Measurements from ENCODE around the gene NECTIN2. TPM values are rescaled to one million over a fixed set of nuclear protein-coding genes. Genes with fewer than 3 reads are reported as not detected.
"Not testable (repeated sequence)": the region's sequence is repeated elsewhere in the genome, so short reads cannot be mapped to it uniquely, and the experiment has no call there.

NECTIN2 gene
- total RNA-seq, 1 experiment from 2014 or later, result 115 TPM

GRCh38 chr19:44822670-44823372, 23.3 kb upstream of the NECTIN2 start:
- intact Hi-C loops (cut with micrococcal nuclease; ENCODE audit: unreplicated experiment), result no loop called here
- H3K79me2 ChIP-seq (ENCODE audit: low read depth), result no peaks in the 10 kb centered on the region
- H3K27ac ChIP-seq, result no peak overlapping the region
- no TSS peak for BruUV-seq (replicated peaks)
- H3K4me3 ChIP-seq, result no peak overlapping the region
- H3K36me3 ChIP-seq (ENCODE audit: low read depth), result no peaks in the 10 kb centered on the region
- ChIA-PET CTCF (no interaction called here), POLR2A (ENCODE audit: unreplicated experiment) (no interaction called here)
- no peaks in the 10 kb centered on the region for H3K4me1 ChIP-seq (replicated peaks; ENCODE audit: insufficient read depth)
- no peaks in the 10 kb centered on the region for H3K9me2 ChIP-seq (ENCODE audit: insufficient read depth)
- no peak overlapping the region for H3K4me2 ChIP-seq
- peaks cover 14% of the 10 kb centered on the region; the same call in 1 of the 2 replicates for H3F3A ChIP-seq (ENCODE audit: insufficient read depth, low read depth)
- no peaks in the 10 kb centered on the region for H3K9me3 ChIP-seq (ENCODE audit: insufficient read depth, low read depth)
- no peaks in the 10 kb centered on the region for H4K20me1 ChIP-seq (ENCODE audit: insufficient read depth)
- no peak for DNase-seq
- H2AFZ ChIP-seq, result no peak overlapping the region
- no peak for TF ChIP-seq EZH2 (IDR thresholded peaks at IDR 0.05; ENCODE audit: low read depth)
- TF ChIP-seq, protein P1, sequence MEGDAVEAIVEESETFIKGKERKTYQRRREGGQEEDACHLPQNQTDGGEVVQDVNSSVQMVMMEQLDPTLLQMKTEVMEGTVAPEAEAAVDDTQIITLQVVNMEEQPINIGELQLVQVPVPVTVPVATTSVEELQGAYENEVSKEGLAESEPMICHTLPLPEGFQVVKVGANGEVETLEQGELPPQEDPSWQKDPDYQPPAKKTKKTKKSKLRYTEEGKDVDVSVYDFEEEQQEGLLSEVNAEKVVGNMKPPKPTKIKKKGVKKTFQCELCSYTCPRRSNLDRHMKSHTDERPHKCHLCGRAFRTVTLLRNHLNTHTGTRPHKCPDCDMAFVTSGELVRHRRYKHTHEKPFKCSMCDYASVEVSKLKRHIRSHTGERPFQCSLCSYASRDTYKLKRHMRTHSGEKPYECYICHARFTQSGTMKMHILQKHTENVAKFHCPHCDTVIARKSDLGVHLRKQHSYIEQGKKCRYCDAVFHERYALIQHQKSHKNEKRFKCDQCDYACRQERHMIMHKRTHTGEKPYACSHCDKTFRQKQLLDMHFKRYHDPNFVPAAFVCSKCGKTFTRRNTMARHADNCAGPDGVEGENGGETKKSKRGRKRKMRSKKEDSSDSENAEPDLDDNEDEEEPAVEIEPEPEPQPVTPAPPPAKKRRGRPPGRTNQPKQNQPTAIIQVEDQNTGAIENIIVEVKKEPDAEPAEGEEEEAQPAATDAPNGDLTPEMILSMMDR (conservative IDR thresholded peaks at IDR 0.05), result no peak
- H3K27me3 ChIP-seq (ENCODE audit: insufficient read depth, low read depth), result no peaks in the 10 kb centered on the region; the same call in 1 of the 2 replicates

GRCh38 chr19:44823373-44823698, 22.8 kb upstream of the NECTIN2 start:
- intact Hi-C loops (cut with micrococcal nuclease; ENCODE audit: unreplicated experiment), result no loop called here
- Histone ChIP-seq H2AFZ (no peak overlapping the region), H3K9me2 (ENCODE audit: insufficient read depth) (no peaks in the 10 kb centered on the region), H3K36me3 (ENCODE audit: low read depth) (no peaks in the 10 kb centered on the region), H3K4me2 (no peak overlapping the region), H3F3A (ENCODE audit: insufficient read depth, low read depth) (peaks cover 14% of the 10 kb centered on the region; the same call in 1 of the 2 replicates), H3K4me1 (replicated peaks; ENCODE audit: insufficient read depth) (no peaks in the 10 kb centered on the region), H3K27me3 (ENCODE audit: insufficient read depth, low read depth) (no peaks in the 10 kb centered on the region; the same call in 1 of the 2 replicates), H3K79me2 (ENCODE audit: low read depth) (no peaks in the 10 kb centered on the region), H3K27ac (no peak overlapping the region), H3K9me3 (ENCODE audit: insufficient read depth, low read depth) (no peaks in the 10 kb centered on the region), H4K20me1 (ENCODE audit: insufficient read depth) (no peaks in the 10 kb centered on the region), H3K4me3 (no peak overlapping the region)
- ChIA-PET POLR2A (ENCODE audit: unreplicated experiment) (interaction anchor here (0.7 kb wide), 1 partner anchor 47 kb away, joined by 3 read pairs; no protein-coding TSS in a partner anchor), CTCF (no interaction called here)
- no peak for DNase-seq
- no TSS peak for BruUV-seq (replicated peaks)
- TF ChIP-seq EZH2 (IDR thresholded peaks at IDR 0.05; ENCODE audit: low read depth), result no peak
- TF ChIP-seq, protein P1 (conservative IDR thresholded peaks at IDR 0.05), result no peak

- DNase-seq, result no peak
- BruUV-seq (replicated peaks), result no TSS peak
- no peaks in the 10 kb centered on the region for H4K20me1 ChIP-seq (ENCODE audit: insufficient read depth)
- H3K9me2 ChIP-seq (ENCODE audit: insufficient read depth), result no peaks in the 10 kb centered on the region
- intact Hi-C loops (cut with micrococcal nuclease; ENCODE audit: unreplicated experiment), result no loop called here
- H3K4me1 ChIP-seq (replicated peaks; ENCODE audit: insufficient read depth), result no peaks in the 10 kb centered on the region
- H3K4me2 ChIP-seq, result no peak overlapping the region
- H3K36me3 ChIP-seq (ENCODE audit: low read depth), result no peaks in the 10 kb centered on the region
- CTCF ChIA-PET, result no interaction called here
- peaks cover 14% of the 10 kb centered on the region; the same call in 1 of the 2 replicates for H3F3A ChIP-seq (ENCODE audit: insufficient read depth, low read depth)
- no peaks in the 10 kb centered on the region; the same call in 1 of the 2 replicates for H3K27me3 ChIP-seq (ENCODE audit: insufficient read depth, low read depth)
- H3K27ac ChIP-seq, result no peak overlapping the region
- H3K79me2 ChIP-seq (ENCODE audit: low read depth), result no peaks in the 10 kb centered on the region
- H2AFZ ChIP-seq, result no peak overlapping the region
- POLR2A ChIA-PET (ENCODE audit: unreplicated experiment), result no interaction called here
- H3K9me3 ChIP-seq (ENCODE audit: insufficient read depth, low read depth), result no peaks in the 10 kb centered on the region
- H3K4me3 ChIP-seq, result no peak overlapping the region
- no peak for TF ChIP-seq EZH2 (IDR thresholded peaks at IDR 0.05; ENCODE audit: low read depth)
- TF ChIP-seq, protein P1 (conservative IDR thresholded peaks at IDR 0.05), result no peak
Observed at GRCh38 chr19:44824761-44825160, 21.3 kb upstream of the NECTIN2 start.

- not testable (repeated sequence) for BruUV-seq (replicated peaks)
- CTCF ChIA-PET, result interaction anchor here (0.6 kb wide), 1 partner anchor 108 kb away, joined by 3 read pairs; no protein-coding TSS in a partner anchor
Observed at GRCh38 chr19:44832875-44833274, 13.2 kb upstream of the NECTIN2 start.

DNA sequence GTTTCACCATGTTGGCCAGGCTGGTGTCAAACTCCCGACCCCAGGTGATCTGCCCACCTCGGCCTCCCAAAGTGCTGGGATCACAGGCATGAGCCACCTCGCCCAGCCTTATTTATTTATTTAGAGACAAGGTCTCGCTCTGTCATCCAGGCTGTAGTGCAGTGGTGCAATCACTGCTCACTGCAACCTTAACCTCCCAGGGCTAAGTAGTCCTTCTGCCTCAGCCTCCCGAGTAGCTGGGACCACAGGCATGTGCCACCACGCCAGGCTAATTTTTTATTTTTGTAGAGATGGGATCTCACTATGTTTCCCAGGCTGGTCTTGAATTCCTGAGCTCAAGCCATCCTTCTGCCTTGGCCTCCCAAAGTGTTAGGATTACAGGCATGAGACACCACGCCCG, 11.7 kb upstream of the NECTIN2 start:
- H3K9me3 ChIP-seq (ENCODE audit: insufficient read depth, low read depth); intact Hi-C loops (cut with micrococcal nuclease; ENCODE audit: unreplicated experiment); H3K4me2 ChIP-seq; H3K4me3 ChIP-seq; H3F3A ChIP-seq (ENCODE audit: insufficient read depth, low read depth); H3K79me2 ChIP-seq (ENCODE audit: low read depth); H3K9me2 ChIP-seq (ENCODE audit: insufficient read depth); POLR2A ChIA-PET (ENCODE audit: unreplicated experiment); H3K4me1 ChIP-seq (replicated peaks; ENCODE audit: insufficient read depth); H3K36me3 ChIP-seq (ENCODE audit: low read depth); H2AFZ ChIP-seq; H3K27ac ChIP-seq; DNase-seq; BruUV-seq (replicated peaks); H4K20me1 ChIP-seq (ENCODE audit: insufficient read depth); H3K27me3 ChIP-seq (ENCODE audit: insufficient read depth, low read depth): not testable (repeated sequence)
- CTCF ChIA-PET, result interaction anchor here (0.7 kb wide), 1 partner anchor 40 kb away, joined by 7 read pairs; no protein-coding TSS in a partner anchor

More at GRCh38 chr19:44832875-44833274, 13.2 kb upstream of the NECTIN2 start:
- H3K9me2 ChIP-seq (ENCODE audit: insufficient read depth); H3K27ac ChIP-seq; H3K36me3 ChIP-seq (ENCODE audit: low read depth); H3K79me2 ChIP-seq (ENCODE audit: low read depth); H3K4me2 ChIP-seq; H3K9me3 ChIP-seq (ENCODE audit: insufficient read depth, low read depth); intact Hi-C loops (cut with micrococcal nuclease; ENCODE audit: unreplicated experiment); DNase-seq; H4K20me1 ChIP-seq (ENCODE audit: insufficient read depth); H3K27me3 ChIP-seq (ENCODE audit: insufficient read depth, low read depth); H3F3A ChIP-seq (ENCODE audit: insufficient read depth, low read depth); H3K4me3 ChIP-seq; POLR2A ChIA-PET (ENCODE audit: unreplicated experiment); H3K4me1 ChIP-seq (replicated peaks; ENCODE audit: insufficient read depth); H2AFZ ChIP-seq: not testable (repeated sequence)
